ENCODE data around the gene ATL2. TPM values are rescaled to one million over a fixed set of nuclear protein-coding genes. Genes with fewer than 3 reads are reported as not detected.
"Not testable (repeated sequence)": the region's sequence is repeated elsewhere in the genome, so short reads cannot be mapped to it uniquely, and the experiment has no call there.

Gene ATL2
- polyA plus RNA-seq, 3 donors from 2014 or later, result 10.1 to 21.1 (median 15.7) TPM

DNA sequence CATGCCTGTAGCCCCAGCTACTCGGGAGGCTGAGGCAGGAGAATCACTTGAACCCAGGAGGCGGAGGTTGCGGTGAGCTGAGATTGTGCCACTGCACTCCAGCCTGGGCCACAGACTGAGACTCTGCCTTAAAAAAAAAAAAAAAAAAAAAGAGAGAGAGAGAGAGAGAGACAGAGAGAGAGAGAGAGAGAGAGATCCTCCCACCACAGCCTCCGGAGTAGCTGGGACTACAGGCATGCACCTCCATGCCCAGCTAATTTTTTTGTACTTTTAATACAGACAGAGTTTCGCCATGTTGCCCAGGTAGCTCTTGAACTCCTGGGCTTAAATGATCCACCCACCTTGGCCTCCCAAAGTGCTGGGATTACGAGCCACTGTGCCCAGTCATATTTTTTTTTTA is 119.4 kb downstream of the ATL2 start:
- not testable (repeated sequence) for H3K36me3 Mint-ChIP-seq, H3K9me3 Mint-ChIP-seq, H3K27ac Mint-ChIP-seq, H3K4me1 Mint-ChIP-seq, H3K4me3 Mint-ChIP-seq, DNase-seq
- peaks cover 2 to 11% (median 4%) of the 10 kb centered on the region in 3 donors for H3K27me3 Mint-ChIP-seq (ENCODE audit: low read depth in 3 of 3)

DNA sequence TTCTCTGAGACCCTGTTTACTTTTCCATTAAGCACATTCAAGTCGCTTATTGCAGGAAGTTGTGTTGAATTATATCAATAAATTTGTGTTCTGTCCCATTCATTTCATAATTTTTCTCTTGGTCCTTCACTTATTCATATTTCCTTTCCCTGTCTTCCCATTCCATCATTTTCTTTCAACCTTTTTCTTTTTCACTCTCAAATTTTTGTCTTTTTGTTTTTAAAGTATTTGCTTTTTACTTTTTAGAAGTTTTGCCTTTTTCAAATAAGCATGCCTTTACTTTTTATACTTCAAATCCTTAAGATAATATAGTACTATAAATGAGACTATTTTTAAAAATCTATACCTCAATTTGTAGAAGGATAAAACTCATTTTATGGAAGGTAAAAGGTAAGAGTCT is 120.5 kb downstream of the ATL2 start:
- H3K4me1 Mint-ChIP-seq, result no peaks in the 10 kb centered on the region
- H3K9me3 Mint-ChIP-seq, result no peaks in the 10 kb centered on the region
- no peaks in the 10 kb centered on the region for H3K36me3 Mint-ChIP-seq
- no peak overlapping the region for H3K27ac Mint-ChIP-seq
- DNase-seq, result no peak
- peaks cover 2 to 9% (median 2%) of the 10 kb centered on the region in 3 donors for H3K27me3 Mint-ChIP-seq (ENCODE audit: low read depth in 3 of 3)
- no peak overlapping the region for H3K4me3 Mint-ChIP-seq

DNA sequence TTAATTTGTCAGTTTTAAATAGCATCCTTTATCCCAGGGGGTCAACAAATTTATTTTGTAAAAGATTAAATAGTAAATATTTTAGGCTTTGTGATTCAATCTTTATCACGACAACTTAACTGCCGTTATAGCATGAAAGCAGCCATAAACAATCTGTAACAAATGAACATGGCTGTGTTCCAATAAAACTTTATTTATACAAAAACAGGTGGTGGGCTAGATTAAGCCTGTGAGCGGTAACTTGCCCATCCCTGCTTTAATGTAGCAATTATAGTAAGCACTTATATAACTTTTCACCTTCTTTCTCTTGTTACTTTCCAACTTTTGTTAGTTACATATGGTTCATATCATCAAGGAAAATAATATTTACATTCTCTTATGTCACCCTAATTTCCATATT is 121.9 kb downstream of the ATL2 start:
- no peak for DNase-seq
- Mint-ChIP-seq H3K4me3 (no peak overlapping the region), H3K9me3 (no peaks in the 10 kb centered on the region), H3K27me3 (ENCODE audit: low read depth in 3 of 3) (peaks cover 2 to 7% (median 2%) of the 10 kb centered on the region in 3 donors), H3K36me3 (no peaks in the 10 kb centered on the region), H3K27ac (no peak overlapping the region), H3K4me1 (no peaks in the 10 kb centered on the region)

DNA sequence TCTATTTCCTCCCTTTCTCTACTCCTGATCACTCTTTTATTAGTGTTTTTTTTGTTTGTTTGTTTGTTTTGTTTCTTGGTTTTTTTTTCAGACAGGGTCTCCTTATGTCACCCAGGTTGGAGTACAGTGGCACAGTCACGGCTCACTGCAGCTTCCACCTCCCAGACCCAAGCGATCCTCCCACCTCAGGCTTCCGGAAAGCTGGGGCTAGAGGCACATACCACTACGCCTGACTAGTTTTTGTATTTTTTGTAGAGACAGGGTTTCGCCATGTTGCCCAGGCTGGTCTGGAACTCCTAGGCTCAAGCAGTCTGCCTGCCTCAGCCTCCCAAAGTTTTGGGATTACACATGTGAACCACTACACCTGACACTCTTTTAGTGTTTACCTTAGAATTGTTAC is 122.3 kb downstream of the ATL2 start:
- DNase-seq, result no peak
- Mint-ChIP-seq H3K27me3 (ENCODE audit: low read depth in 3 of 3) (peaks cover 2 to 7% (median 2%) of the 10 kb centered on the region in 3 donors), H3K4me3 (no peak overlapping the region), H3K27ac (no peak overlapping the region), H3K36me3 (no peaks in the 10 kb centered on the region), H3K9me3 (no peaks in the 10 kb centered on the region), H3K4me1 (no peaks in the 10 kb centered on the region)

DNA sequence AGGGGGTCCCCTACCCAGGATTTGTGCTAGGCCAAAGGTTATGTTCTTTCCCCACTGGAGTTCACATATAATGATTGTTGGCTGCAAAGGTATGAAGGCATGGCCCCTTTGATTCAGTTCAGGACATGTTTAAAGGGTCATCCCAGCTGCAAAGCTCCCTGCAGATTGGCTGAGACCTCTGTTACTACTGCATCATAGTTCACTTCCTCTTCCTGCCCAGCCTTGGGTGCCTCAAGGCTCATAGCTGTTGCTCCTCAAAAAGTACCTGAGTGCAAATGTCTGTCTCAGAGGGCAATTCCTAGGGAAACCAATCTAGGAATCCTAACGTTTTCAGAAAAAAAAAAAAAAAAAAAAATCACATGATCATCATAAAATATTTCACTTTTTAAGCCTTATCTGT is 125.1 kb downstream of the ATL2 start:
- Mint-ChIP-seq H3K27me3 (ENCODE audit: low read depth in 3 of 3) (peaks cover 0 to 7% (median 2%) of the 10 kb centered on the region in 3 donors), H3K4me1 (no peaks in the 10 kb centered on the region), H3K9me3 (no peaks in the 10 kb centered on the region), H3K36me3 (no peaks in the 10 kb centered on the region), H3K4me3 (no peak overlapping the region), H3K27ac (no peak overlapping the region)
- DNase-seq, result no peak

DNA sequence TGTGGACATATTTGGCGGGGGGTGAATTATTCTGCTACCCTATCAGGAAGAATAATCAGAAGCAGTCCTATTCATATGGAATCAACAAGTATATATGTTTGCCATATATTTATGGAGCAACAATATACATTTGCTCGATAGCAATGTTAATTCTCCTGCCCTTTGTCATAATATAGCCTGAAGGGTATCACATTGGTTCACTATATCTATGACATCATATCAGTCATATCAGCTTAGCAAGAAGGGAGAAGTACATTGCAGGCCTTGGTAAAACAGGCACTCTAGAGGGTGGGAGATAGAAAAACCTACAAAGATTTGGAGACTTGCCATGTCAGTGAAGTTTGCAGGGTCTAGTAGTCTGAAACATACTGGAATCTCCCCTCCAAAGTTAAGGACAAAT is 128.4 kb downstream of the ATL2 start:
- Mint-ChIP-seq H3K9me3 (no peaks in the 10 kb centered on the region), H3K4me3 (no peak overlapping the region), H3K36me3 (no peaks in the 10 kb centered on the region)

DNA sequence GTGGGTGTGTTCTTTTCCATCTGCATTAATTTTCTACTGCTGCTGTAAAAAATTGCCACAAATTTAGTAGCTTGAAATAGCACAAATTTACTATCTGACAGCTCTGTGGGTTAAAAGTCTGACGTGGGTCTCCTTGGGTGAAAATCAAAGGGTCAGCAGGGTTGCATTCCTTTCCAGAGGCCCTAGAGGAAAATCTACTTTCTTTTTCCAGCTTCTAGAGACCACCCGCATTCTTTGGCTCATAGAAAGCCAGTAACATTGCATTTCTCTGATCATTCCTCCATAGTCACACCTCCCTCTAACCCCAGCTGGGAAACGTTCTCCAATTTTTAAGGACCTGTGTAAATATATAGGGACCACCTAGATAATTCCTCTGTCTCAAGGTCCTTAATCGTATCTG is 128.8 kb downstream of the ATL2 start:
- H3K36me3 Mint-ChIP-seq, result no peaks in the 10 kb centered on the region
- no peaks in the 10 kb centered on the region for H3K9me3 Mint-ChIP-seq
- H3K4me1 Mint-ChIP-seq, result no peaks in the 10 kb centered on the region
- H3K4me3 Mint-ChIP-seq, result no peak overlapping the region
- no peak overlapping the region for H3K27ac Mint-ChIP-seq
- DNase-seq, result no peak
- H3K27me3 Mint-ChIP-seq (ENCODE audit: low read depth in 3 of 3), result no peaks in the 10 kb centered on the region

More for the DNA sequence above, 128.4 kb downstream of the ATL2 start:
- Mint-ChIP-seq H3K4me1 (no peaks in the 10 kb centered on the region), H3K27ac (no peak overlapping the region), H3K27me3 (ENCODE audit: low read depth in 3 of 3) (no peaks in the 10 kb centered on the region)
- DNase-seq, result no peak

DNA sequence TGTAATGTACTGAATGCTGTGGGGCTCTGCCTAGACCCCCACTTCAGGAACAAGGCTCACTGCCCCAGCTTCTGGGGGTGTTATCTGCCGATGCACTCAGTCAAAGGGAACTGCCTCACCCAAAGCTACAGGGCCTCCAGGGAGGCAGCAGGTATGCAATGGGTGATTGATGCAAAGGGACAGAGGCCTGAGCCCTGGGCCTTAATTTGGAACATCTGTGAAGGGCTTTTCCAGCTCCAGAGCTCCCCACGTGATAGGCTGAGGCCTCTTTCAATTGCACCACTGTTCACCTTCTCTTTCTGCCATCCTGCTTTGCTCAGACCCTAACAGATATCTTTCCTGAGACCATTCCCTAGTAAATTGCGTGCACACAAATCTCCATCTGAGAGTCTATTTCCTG is 131.0 kb downstream of the ATL2 start:
- no peak overlapping the region for H3K4me3 Mint-ChIP-seq
- no peaks in the 10 kb centered on the region for H3K9me3 Mint-ChIP-seq
- peaks cover 0 to 3% (median 0%) of the 10 kb centered on the region in 3 donors for H3K27me3 Mint-ChIP-seq (ENCODE audit: low read depth in 3 of 3)
- H3K4me1 Mint-ChIP-seq, result no peaks in the 10 kb centered on the region
- DNase-seq, result no peak
- no peaks in the 10 kb centered on the region for H3K36me3 Mint-ChIP-seq
- no peak overlapping the region for H3K27ac Mint-ChIP-seq

DNA sequence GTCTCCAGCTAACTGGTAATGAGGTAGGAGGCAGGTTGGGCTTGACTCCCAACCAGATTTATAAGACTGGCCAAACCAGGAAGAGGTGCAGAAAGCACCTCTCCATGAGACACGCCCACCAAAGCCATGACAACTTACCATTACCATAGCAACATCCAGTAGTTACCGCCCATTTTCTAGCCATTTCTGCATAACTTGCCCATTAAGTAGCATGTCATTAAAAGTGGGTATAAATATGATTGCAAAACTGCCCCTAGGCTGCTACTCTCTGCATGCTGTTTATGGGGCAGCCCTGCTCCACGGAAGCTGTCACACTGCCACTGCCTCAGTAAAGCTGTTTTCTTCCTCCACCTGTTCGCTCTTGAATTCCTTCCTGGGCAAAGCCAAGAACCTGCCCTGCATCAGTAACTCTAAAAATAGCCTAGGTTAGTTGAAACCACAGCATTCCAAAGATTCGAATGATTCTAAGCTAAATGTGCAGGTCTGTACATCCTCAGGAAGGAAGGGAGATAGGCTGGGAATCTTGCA is 131.9 kb downstream of the ATL2 start:
- no peak for DNase-seq
- Mint-ChIP-seq H3K27ac (no peak overlapping the region), H3K9me3 (no peaks in the 10 kb centered on the region), H3K4me3 (no peak overlapping the region), H3K4me1 (no peaks in the 10 kb centered on the region), H3K27me3 (ENCODE audit: low read depth in 3 of 3) (peaks cover 0 to 3% (median 0%) of the 10 kb centered on the region in 3 donors), H3K36me3 (no peaks in the 10 kb centered on the region)

DNA sequence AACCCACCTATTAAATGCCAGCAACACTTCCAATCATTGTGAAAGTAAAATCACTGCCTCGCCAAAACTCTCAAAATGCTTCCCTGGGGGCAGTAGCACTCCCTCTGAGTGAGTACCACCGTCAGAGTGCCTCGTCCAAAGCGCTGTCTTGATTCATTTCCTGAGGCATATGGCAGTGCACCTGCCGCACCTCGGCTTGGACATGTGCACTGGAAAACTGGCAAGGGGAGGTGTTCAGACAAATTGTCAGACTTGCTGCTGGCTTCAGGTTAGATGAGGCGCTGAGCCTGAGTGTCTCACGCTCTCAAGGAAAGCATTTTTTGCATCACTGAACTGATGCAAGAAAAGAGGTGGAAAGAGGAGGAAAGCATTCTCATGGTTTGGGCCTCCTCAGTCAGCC is 132.8 kb downstream of the ATL2 start:
- no peaks in the 10 kb centered on the region for H3K36me3 Mint-ChIP-seq
- no peak for DNase-seq
- no peaks in the 10 kb centered on the region for H3K9me3 Mint-ChIP-seq
- H3K4me1 Mint-ChIP-seq, result no peaks in the 10 kb centered on the region
- no peak overlapping the region for H3K4me3 Mint-ChIP-seq
- H3K27me3 Mint-ChIP-seq (ENCODE audit: low read depth in 3 of 3), result peaks cover 0 to 5% (median 0%) of the 10 kb centered on the region in 3 donors
- no peak overlapping the region for H3K27ac Mint-ChIP-seq

Other genes with a start within 250 kb of the ATL2 start
- 10 to 100 TPM in 2 of 3 donors, 1 to 10 TPM in 1; 7.4 to 13.9 (median 11.5) TPM for gene HNRNPLL, start 225.7 kb upstream of the ATL2 start, polyA plus RNA-seq

All from immature natural killer cell (primary cell).